T-helper 1 cell (primary cell): ENCODE data around the gene SIGLEC6.

Experiments used
- DNase-seq, 5 donors: peaks; one replicate each; pipeline ENCODE4 v3.0.0-alpha.2; 2012 to 2020

The SIGLEC6 gene

DNA sequence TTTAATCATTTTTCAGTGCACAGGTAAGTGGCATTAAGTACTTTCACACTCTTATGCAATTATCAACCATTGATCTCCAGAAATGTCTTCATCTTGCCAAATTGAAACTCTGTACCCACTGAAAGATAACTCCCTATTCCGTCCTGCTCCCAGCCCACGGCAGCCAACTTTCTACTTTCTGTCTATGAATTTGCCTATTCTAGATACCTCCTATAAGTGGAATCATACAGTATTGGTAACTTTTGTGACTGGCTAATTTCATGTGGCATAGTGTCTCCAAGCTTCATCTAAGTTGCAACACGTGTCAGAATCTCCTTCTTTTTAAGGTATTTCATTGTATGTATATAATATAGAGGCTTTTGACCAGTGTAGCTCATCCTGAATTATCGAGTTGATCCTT is 58.9 kb downstream of the SIGLEC6 start:
- DNase-seq: no peak

DNA sequence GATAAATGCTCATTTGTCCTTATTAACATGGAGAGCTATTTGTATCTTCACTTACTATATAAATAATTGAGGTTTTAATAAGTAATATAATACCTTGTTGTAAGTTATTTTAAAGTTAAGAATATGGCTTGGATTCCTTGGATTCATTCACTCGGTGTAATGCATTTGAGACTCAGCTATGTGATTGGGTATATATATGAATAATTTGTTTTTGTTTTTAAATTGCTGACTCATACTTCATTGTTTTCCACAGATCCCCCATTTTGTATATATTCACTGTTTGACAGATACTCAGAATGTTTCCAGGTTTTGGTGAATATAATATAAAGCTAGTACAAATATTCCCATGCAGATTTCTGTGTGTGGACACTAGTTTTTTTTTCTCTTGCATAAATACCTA is 59.9 kb downstream of the SIGLEC6 start:
- DNase-seq: no peak

GRCh38 chr19:51470966-51471365 is 60.5 kb downstream of the SIGLEC6 start:
- DNase-seq: no peak

- DNase-seq: no peak
Observed at GRCh38 chr19:51469629-51470028, 61.8 kb downstream of the SIGLEC6 start.

GRCh38 chr19:51469162-51469561 is 62.3 kb downstream of the SIGLEC6 start:
- DNase-seq: no peak

- no peak for DNase-seq
Observed at GRCh38 chr19:51468545-51468920, 62.9 kb downstream of the SIGLEC6 start.

DNA sequence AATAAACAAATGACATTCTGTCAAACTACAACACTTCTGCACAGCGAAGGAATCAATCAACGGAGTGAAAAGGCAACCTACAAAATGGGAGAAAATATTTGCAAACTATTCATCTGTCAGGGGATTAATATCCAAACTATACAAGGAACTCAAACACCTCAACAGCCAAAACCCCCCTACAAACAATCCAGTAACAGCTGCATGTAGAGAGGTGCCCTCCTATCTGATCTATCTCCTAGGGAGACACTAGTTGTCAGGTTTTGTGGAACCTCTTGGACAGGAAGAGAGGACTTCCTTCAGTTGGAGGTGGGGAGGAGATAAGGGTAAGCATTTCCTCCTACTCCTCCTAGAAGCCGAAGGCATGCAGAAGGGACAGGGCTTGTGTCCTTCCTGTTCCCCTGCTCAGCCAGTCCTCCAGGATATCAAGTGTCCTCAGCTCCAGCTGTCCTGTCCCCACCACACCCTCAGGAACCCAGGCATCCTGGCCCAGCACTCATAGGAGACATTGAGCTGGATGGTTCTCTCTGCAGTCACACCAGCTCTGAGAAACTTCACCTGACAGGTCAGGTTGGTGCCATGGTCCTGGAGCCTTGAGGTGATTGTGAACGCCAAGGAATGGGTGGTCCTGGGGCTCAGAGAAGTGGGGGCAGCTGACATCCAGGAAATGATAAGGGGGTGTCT is 63.5 kb downstream of the SIGLEC6 start:
- no peak for DNase-seq
